Measurements from ENCODE around the gene MPDZ.
A peak's percentile ranks its signal among the peaks of the same experiment; 100 is the strongest.

The MPDZ gene

DNA sequence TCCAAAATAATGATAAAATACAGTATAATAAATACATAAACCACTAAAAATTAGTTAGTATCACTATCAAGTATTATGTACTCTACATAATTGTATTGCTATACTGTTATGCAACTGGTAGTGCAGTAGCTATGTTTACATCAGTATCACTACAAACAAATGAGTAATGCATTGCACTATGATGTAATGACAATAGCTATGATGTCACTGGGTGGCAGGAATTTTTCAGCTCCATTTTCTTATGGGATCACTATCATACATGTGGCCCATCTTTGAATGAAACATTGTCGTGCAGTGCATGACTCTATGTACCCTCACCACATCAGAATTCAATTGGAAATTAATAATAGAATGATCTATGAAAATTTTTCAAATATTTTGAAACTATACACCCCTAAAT is 201.3 kb downstream of the MPDZ start:
- Histone ChIP-seq H3K4me3 (ENCODE audit: low read depth, low read length) (no peak overlapping the region), H3K36me3 (ENCODE audit: control insufficient read depth in 2 of 2, insufficient read depth in 1 of 2, low read length in 2 of 2) (no peaks in the 10 kb centered on the region), H3K27ac (ENCODE audit: extremely low read depth, low read depth, low read length) (no peak overlapping the region), H3K9me3 (ENCODE audit: control insufficient read depth, insufficient read depth, low read depth, low read length) (no peaks in the 10 kb centered on the region), H3K4me1 (ENCODE audit: control insufficient read depth, insufficient read depth, low read length) (no peaks in the 10 kb centered on the region)
- CTCF ChIA-PET, result interaction anchor here (0.6 to 2.7 kb wide), 3 partner anchors 10 to 359 kb away, joined by 3 to 13 read pairs (median 4); no protein-coding TSS in a partner anchor
- POLR2A ChIA-PET, result no interaction called here
- TF ChIP-seq, protein P1, sequence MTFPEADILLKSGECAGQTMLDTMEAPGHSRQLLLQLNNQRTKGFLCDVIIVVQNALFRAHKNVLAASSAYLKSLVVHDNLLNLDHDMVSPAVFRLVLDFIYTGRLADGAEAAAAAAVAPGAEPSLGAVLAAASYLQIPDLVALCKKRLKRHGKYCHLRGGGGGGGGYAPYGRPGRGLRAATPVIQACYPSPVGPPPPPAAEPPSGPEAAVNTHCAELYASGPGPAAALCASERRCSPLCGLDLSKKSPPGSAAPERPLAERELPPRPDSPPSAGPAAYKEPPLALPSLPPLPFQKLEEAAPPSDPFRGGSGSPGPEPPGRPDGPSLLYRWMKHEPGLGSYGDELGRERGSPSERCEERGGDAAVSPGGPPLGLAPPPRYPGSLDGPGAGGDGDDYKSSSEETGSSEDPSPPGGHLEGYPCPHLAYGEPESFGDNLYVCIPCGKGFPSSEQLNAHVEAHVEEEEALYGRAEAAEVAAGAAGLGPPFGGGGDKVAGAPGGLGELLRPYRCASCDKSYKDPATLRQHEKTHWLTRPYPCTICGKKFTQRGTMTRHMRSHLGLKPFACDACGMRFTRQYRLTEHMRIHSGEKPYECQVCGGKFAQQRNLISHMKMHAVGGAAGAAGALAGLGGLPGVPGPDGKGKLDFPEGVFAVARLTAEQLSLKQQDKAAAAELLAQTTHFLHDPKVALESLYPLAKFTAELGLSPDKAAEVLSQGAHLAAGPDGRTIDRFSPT (tag by site-specific recombination; IDR thresholded peaks at IDR 0.05), result no peak
- TF ChIP-seq, protein P2, sequence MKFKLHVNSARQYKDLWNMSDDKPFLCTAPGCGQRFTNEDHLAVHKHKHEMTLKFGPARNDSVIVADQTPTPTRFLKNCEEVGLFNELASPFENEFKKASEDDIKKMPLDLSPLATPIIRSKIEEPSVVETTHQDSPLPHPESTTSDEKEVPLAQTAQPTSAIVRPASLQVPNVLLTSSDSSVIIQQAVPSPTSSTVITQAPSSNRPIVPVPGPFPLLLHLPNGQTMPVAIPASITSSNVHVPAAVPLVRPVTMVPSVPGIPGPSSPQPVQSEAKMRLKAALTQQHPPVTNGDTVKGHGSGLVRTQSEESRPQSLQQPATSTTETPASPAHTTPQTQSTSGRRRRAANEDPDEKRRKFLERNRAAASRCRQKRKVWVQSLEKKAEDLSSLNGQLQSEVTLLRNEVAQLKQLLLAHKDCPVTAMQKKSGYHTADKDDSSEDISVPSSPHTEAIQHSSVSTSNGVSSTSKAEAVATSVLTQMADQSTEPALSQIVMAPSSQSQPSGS (tag by site-specific recombination; IDR thresholded peaks at IDR 0.05; ENCODE audit: low read depth), result peak; percentile 52; the same call in 1 of the 2 replicates

DNA sequence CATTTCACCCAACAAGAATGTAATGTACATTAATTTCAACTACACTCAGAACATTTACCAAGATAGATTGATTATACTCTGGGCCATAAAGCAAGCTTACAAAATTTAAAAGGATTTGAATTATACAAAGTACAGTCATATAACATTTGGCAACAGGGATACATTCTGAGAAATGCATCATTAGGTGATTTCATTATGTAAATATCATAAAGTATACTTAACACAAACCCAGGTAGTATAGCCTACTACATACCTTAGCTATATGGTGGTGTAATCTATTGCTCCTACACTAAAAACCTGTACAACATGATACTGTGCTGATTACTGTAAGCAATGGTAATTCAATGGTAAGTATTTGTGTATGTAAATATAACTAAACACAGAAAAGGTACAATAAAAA is 202.9 kb downstream of the MPDZ start:
- H3K4me3 ChIP-seq (ENCODE audit: low read depth, low read length), result no peak overlapping the region
- TF ChIP-seq ZNF335 (tag by site-specific recombination; conservative IDR thresholded peaks at IDR 0.05) (no peak), SP2 (tag by site-specific recombination; IDR thresholded peaks at IDR 0.05) (no peak), IKZF3 (tag by site-specific recombination; IDR thresholded peaks at IDR 0.05) (no peak), ZNF37A (tag by site-specific recombination; IDR thresholded peaks at IDR 0.05) (no peak), ZNF658 (tag by site-specific recombination; IDR thresholded peaks at IDR 0.05) (no peak), ZIC2 (tag by site-specific recombination; IDR thresholded peaks at IDR 0.05) (no peak)
- TF ChIP-seq, protein P3, sequence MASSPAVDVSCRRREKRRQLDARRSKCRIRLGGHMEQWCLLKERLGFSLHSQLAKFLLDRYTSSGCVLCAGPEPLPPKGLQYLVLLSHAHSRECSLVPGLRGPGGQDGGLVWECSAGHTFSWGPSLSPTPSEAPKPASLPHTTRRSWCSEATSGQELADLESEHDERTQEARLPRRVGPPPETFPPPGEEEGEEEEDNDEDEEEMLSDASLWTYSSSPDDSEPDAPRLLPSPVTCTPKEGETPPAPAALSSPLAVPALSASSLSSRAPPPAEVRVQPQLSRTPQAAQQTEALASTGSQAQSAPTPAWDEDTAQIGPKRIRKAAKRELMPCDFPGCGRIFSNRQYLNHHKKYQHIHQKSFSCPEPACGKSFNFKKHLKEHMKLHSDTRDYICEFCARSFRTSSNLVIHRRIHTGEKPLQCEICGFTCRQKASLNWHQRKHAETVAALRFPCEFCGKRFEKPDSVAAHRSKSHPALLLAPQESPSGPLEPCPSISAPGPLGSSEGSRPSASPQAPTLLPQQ (tag by site-specific recombination; IDR thresholded peaks at IDR 0.05), result no peak
- TF ChIP-seq, protein P4, sequence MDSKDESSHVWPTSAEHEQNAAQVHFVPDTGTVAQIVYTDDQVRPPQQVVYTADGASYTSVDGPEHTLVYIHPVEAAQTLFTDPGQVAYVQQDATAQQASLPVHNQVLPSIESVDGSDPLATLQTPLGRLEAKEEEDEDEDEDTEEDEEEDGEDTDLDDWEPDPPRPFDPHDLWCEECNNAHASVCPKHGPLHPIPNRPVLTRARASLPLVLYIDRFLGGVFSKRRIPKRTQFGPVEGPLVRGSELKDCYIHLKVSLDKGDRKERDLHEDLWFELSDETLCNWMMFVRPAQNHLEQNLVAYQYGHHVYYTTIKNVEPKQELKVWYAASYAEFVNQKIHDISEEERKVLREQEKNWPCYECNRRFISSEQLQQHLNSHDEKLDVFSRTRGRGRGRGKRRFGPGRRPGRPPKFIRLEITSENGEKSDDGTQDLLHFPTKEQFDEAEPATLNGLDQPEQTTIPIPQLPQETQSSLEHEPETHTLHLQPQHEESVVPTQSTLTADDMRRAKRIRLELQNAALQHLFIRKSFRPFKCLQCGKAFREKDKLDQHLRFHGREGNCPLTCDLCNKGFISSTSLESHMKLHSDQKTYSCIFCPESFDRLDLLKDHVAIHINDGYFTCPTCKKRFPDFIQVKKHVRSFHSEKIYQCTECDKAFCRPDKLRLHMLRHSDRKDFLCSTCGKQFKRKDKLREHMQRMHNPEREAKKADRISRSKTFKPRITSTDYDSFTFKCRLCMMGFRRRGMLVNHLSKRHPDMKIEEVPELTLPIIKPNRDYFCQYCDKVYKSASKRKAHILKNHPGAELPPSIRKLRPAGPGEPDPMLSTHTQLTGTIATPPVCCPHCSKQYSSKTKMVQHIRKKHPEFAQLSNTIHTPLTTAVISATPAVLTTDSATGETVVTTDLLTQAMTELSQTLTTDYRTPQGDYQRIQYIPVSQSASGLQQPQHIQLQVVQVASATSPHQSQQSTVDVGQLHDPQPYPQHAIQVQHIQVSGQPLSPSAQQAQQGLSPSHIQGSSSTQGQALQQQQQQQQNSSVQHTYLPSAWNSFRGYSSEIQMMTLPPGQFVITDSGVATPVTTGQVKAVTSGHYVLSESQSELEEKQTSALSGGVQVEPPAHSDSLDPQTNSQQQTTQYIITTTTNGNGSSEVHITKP (tag by site-specific recombination; IDR thresholded peaks at IDR 0.05), result no peak
- TF ChIP-seq, protein P5, sequence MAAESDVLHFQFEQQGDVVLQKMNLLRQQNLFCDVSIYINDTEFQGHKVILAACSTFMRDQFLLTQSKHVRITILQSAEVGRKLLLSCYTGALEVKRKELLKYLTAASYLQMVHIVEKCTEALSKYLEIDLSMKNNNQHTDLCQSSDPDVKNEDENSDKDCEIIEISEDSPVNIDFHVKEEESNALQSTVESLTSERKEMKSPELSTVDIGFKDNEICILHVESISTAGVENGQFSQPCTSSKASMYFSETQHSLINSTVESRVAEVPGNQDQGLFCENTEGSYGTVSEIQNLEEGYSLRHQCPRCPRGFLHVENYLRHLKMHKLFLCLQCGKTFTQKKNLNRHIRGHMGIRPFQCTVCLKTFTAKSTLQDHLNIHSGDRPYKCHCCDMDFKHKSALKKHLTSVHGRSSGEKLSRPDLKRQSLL (tag by site-specific recombination; IDR thresholded peaks at IDR 0.05), result no peak
- TF ChIP-seq, protein P6, sequence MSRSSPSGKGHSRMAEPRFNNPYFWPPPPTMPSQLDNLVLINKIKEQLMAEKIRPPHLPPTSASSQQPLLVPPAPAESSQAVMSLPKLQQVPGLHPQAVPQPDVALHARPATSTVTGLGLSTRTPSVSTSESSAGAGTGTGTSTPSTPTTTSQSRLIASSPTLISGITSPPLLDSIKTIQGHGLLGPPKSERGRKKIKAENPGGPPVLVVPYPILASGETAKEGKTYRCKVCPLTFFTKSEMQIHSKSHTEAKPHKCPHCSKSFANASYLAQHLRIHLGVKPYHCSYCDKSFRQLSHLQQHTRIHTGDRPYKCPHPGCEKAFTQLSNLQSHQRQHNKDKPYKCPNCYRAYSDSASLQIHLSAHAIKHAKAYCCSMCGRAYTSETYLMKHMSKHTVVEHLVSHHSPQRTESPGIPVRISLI (tag by site-specific recombination; IDR thresholded peaks at IDR 0.05), result no peak
- CTCF ChIA-PET, result interaction anchor here (2.7 kb wide), 1 partner anchor 12 kb away, joined by 13 read pairs; no protein-coding TSS in a partner anchor

More for the DNA sequence above, 202.9 kb downstream of the MPDZ start:
- Histone ChIP-seq H3K27ac (ENCODE audit: extremely low read depth, low read depth, low read length) (no peak overlapping the region), H3K4me1 (ENCODE audit: control insufficient read depth, insufficient read depth, low read length) (no peaks in the 10 kb centered on the region), H3K36me3 (ENCODE audit: control insufficient read depth in 2 of 2, insufficient read depth in 1 of 2, low read length in 2 of 2) (no peaks in the 10 kb centered on the region), H3K9me3 (ENCODE audit: control insufficient read depth, insufficient read depth, low read depth, low read length) (no peaks in the 10 kb centered on the region)
- POLR2A ChIA-PET, result no interaction called here
